Mesothelial cell of epicardium (in vitro differentiated cells): ENCODE data around the gene PTPRT. TPM values are rescaled to one million over a fixed set of nuclear protein-coding genes. Genes with fewer than 3 reads are reported as not detected.

Source experiments
- DNase-seq, 2 experiments: peaks; one replicate each; pipeline ENCODE4 v3.0.0; 2021; ENCODE audit warnings: low spot score in 2 of 2; ENCODE audit not compliant: unreplicated experiment in 2 of 2
- H3K27ac Mint-ChIP-seq: 2 replicates; pipeline ENCODE4 v1.8.0; 2021; ENCODE audit warnings: mixed read lengths
- H3K27me3 Mint-ChIP-seq: 2 replicates; pipeline ENCODE4 v1.8.0; 2021; ENCODE audit warnings: low read depth, mixed read lengths
- H3K36me3 Mint-ChIP-seq: 2 replicates; pipeline ENCODE4 v1.8.0; 2021; ENCODE audit warnings: mixed read lengths
- H3K4me1 Mint-ChIP-seq: 2 replicates; pipeline ENCODE4 v1.8.0; 2021; ENCODE audit warnings: mixed read lengths
- H3K4me3 Mint-ChIP-seq: 2 replicates; pipeline ENCODE4 v1.8.0; 2021; ENCODE audit warnings: mild to moderate bottlenecking, moderate library complexity, mixed read lengths
- H3K9me3 Mint-ChIP-seq: 2 replicates; pipeline ENCODE4 v1.8.0; 2021; ENCODE audit warnings: mixed read lengths
- total RNA-seq: library from RNA; stranded (reverse); gene quantifications from 3 replicates; pipeline ENCODE4 v1.2.1, GENCODE V29; 2021
- TF ChIP-seq, protein P1 (sequence below): fragments of 200-600 bp; sonication (generic); IDR thresholded peaks from one replicate; pipeline ENCODE4 v1.5.0; 2021; ENCODE audit warnings: antibody characterized with exemption; ENCODE audit not compliant: unreplicated experiment

The PTPRT gene
- total RNA-seq, 1 donor from 2014 or later = 0.80 TPM

DNA sequence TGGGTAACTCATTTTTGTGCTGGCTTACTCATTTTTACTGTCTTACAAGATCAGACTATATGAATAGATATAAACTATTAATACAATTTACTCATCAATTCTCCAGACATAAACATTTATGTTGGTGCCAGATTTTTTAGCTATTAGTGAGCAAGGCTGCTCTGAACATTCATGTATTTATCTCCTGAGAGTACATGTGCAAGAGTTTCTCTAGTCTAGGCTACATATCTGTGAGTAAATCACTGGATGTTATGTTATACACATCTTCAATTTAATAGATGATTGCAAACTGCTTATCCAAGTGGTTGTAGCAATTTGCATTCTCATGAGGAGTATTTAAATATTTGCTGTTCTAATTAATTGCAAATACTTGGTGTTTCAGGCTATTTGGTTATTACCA lies 687.1 kb downstream of the PTPRT start:
- H3K27ac Mint-ChIP-seq = no peak overlapping the region
- H3K36me3 Mint-ChIP-seq = no peaks in the 10 kb centered on the region
- peaks cover 4% of the 10 kb centered on the region for H3K27me3 Mint-ChIP-seq
- DNase-seq = no peak
- H3K4me3 Mint-ChIP-seq = no peak overlapping the region
- peaks cover 10% of the 10 kb centered on the region for H3K9me3 Mint-ChIP-seq
- TF ChIP-seq, protein P1, sequence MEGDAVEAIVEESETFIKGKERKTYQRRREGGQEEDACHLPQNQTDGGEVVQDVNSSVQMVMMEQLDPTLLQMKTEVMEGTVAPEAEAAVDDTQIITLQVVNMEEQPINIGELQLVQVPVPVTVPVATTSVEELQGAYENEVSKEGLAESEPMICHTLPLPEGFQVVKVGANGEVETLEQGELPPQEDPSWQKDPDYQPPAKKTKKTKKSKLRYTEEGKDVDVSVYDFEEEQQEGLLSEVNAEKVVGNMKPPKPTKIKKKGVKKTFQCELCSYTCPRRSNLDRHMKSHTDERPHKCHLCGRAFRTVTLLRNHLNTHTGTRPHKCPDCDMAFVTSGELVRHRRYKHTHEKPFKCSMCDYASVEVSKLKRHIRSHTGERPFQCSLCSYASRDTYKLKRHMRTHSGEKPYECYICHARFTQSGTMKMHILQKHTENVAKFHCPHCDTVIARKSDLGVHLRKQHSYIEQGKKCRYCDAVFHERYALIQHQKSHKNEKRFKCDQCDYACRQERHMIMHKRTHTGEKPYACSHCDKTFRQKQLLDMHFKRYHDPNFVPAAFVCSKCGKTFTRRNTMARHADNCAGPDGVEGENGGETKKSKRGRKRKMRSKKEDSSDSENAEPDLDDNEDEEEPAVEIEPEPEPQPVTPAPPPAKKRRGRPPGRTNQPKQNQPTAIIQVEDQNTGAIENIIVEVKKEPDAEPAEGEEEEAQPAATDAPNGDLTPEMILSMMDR = no peak
- no peaks in the 10 kb centered on the region for H3K4me1 Mint-ChIP-seq

DNA sequence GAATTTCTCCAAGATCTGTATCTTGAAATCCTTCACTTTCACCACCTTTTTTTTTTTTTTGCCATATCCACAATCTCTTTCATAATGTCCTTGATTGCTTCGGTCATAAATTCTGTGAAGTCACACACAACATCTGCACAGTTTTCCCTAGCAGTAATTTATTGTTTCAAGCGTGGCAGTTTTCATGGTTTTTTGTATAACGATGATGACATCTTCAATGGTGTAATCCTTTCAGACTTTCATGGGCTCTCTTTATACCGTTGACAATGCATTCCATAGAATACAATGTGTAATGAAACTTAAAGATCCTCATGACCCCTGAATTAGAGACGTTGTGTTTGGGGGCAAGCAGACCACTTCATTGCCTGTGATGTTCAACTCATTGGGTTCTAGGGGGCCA lies 693.1 kb downstream of the PTPRT start:
- Mint-ChIP-seq H3K4me3 (no peak overlapping the region), H3K27ac (no peak overlapping the region), H3K36me3 (no peaks in the 10 kb centered on the region), H3K9me3 (no peaks in the 10 kb centered on the region), H3K27me3 (peaks cover 11% of the 10 kb centered on the region), H3K4me1 (no peaks in the 10 kb centered on the region)
- DNase-seq = no peak
- TF ChIP-seq, protein P1 = no peak

DNA sequence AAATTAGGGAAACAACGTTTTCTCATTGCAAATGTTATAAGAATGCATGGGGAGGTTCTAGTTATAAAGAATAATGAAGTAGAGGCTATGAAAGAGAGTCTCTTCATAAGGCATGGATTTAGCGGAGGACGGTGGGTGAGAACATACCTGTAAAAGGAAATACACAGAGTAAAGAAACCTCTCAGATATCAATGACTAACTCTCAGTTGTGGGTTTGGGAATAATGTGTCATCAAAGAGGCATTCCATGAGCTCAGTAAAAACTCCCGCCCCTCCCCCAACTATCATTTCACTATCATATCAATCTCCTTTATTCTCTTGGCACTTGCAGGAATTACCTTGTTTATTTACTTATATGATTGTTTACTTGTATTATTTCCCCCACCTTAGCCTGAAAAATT lies 695.4 kb downstream of the PTPRT start:
- TF ChIP-seq, protein P1 = no peak
- DNase-seq = no peak
- H3K4me1 Mint-ChIP-seq = no peaks in the 10 kb centered on the region
- no peaks in the 10 kb centered on the region for H3K36me3 Mint-ChIP-seq
- no peaks in the 10 kb centered on the region for H3K9me3 Mint-ChIP-seq
- peaks cover 19% of the 10 kb centered on the region for H3K27me3 Mint-ChIP-seq
- no peak overlapping the region for H3K27ac Mint-ChIP-seq
- H3K4me3 Mint-ChIP-seq = no peak overlapping the region

DNA sequence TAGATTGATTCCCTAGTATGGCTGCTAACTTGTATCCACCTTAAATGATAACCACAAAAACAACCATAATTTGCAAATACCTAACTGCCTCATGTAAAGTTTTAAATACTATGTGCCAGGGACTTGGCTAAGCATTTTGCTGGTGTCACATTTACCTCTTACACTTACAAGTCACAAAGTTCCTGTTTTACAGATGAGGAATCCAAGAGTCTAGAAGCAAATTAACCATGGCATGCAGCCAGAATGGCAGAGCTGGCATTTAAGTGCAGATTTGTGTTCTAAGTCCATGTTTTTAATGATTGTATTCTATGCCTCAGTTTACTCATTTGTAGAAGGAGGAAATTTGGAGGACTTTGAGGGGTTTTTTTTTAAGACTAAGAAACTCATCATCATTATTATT lies 696.7 kb downstream of the PTPRT start:
- TF ChIP-seq, protein P1 = no peak
- Mint-ChIP-seq H3K4me1 (no peaks in the 10 kb centered on the region), H3K27ac (no peak overlapping the region), H3K4me3 (no peak overlapping the region), H3K36me3 (no peaks in the 10 kb centered on the region), H3K27me3 (peaks cover 18% of the 10 kb centered on the region), H3K9me3 (no peaks in the 10 kb centered on the region)
- no peak for DNase-seq

DNA sequence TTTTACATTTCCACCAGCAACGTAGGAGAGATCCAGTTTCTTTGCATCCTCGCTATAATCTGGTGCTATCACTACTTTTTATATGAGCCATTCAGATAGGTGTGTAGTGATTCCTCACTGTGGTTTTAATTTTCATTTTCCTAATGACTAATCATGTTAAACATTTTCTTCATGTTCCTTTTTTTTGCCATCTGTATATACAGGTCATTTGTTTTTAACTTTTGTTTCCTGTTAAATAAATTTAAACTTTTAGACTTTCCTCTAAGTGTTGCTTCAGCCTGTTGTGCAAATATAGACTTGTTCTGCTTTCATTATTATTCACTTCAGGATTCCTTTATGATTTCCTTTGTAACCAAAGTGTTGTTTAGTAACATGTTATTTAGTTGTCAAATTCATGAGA lies 697.4 kb downstream of the PTPRT start:
- TF ChIP-seq, protein P1 = no peak
- H3K9me3 Mint-ChIP-seq = no peaks in the 10 kb centered on the region
- H3K27me3 Mint-ChIP-seq = peaks cover 25% of the 10 kb centered on the region
- no peak overlapping the region for H3K27ac Mint-ChIP-seq
- no peak for DNase-seq
- H3K36me3 Mint-ChIP-seq = no peaks in the 10 kb centered on the region
- no peaks in the 10 kb centered on the region for H3K4me1 Mint-ChIP-seq
- no peak overlapping the region for H3K4me3 Mint-ChIP-seq

DNA sequence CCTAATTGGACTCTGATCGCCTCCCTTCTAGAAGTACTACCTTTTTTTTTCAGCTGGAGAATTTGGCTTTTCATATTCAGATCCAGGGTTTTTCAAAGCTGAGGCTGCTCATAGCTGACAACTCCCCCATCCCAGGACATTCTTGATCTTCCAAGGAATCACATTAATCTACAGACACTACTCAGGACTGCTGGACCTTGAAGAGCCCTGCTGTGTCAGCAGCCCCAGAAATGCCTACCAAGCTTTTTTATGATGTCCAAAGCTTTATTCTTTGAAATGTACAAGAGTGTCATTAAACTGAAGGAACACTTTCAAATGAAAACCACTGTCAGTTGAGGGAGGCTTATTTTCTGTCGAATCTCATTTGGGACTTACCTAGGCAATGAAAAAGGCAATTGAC lies 704.1 kb downstream of the PTPRT start:
- H3K36me3 Mint-ChIP-seq = no peaks in the 10 kb centered on the region
- no peaks in the 10 kb centered on the region for H3K4me1 Mint-ChIP-seq
- TF ChIP-seq, protein P1 = no peak
- no peaks in the 10 kb centered on the region for H3K9me3 Mint-ChIP-seq
- no peak overlapping the region for H3K27ac Mint-ChIP-seq
- no peak for DNase-seq
- H3K27me3 Mint-ChIP-seq = peaks cover 40% of the 10 kb centered on the region
- no peak overlapping the region for H3K4me3 Mint-ChIP-seq
